ENCODE measurements around the gene ASIC2. TPM values are rescaled to one million over a fixed set of nuclear protein-coding genes. Genes with fewer than 3 reads are reported as not detected.
A peak's percentile ranks its signal among the peaks of the same experiment; 100 is the strongest.

Gene ASIC2
- total RNA-seq, 4 donors from 2014 or later: 0.80 to 1.8 (median 1.4) TPM; not detected in 1

- peak in 1 of 3 donors; percentile 69 for DNase-seq
- H3K4me3 ChIP-seq: no peak overlapping the region
Measured at GRCh38 chr17:33310296-33310695, 17.2 kb upstream of the ASIC2 start.

GRCh38 chr17:33303254-33303653, 10.2 kb upstream of the ASIC2 start:
- Histone ChIP-seq H3K36me3 (no peaks in the 10 kb centered on the region), H3K4me1 (no peaks in the 10 kb centered on the region), H3K27ac (no peak overlapping the region), H3K4me3 (no peak overlapping the region), H3K27me3 (no peaks in the 10 kb centered on the region), H3K9me3 (no peaks in the 10 kb centered on the region)
- TF ChIP-seq CTCF (IDR thresholded peaks at IDR 0.05) (no peak), POLR2A (IDR thresholded peaks at IDR 0.05) (no peak)
- DNase-seq: no peak

More at GRCh38 chr17:33310296-33310695, 17.2 kb upstream of the ASIC2 start:
- no peaks in the 10 kb centered on the region for H3K27me3 ChIP-seq
- TF ChIP-seq CTCF (IDR thresholded peaks at IDR 0.05): peak in 1 of 6 experiments; percentile 6
- TF ChIP-seq POLR2A (IDR thresholded peaks at IDR 0.05): no peak
- no peaks in the 10 kb centered on the region for H3K36me3 ChIP-seq
- H3K4me1 ChIP-seq: peaks cover 0 to 5% (median 0%) of the 10 kb centered on the region in 4 donors
- no peaks in the 10 kb centered on the region for H3K9me3 ChIP-seq
- no peak overlapping the region for H3K27ac ChIP-seq

GRCh38 chr17:33302394-33302793, 9.3 kb upstream of the ASIC2 start:
- no peaks in the 10 kb centered on the region for H3K27me3 ChIP-seq
- TF ChIP-seq CTCF (IDR thresholded peaks at IDR 0.05) (no peak), POLR2A (IDR thresholded peaks at IDR 0.05) (no peak)

GRCh38 chr17:33300241-33300640, 7.1 kb upstream of the ASIC2 start:
- Histone ChIP-seq H3K4me3 (no peak overlapping the region), H3K36me3 (no peaks in the 10 kb centered on the region), H3K4me1 (no peaks in the 10 kb centered on the region), H3K27ac (no peak overlapping the region), H3K27me3 (no peaks in the 10 kb centered on the region), H3K9me3 (no peaks in the 10 kb centered on the region)
- no peak for DNase-seq
- TF ChIP-seq CTCF (IDR thresholded peaks at IDR 0.05): no peak
- TF ChIP-seq POLR2A (IDR thresholded peaks at IDR 0.05): no peak

More at GRCh38 chr17:33302394-33302793, 9.3 kb upstream of the ASIC2 start:
- Histone ChIP-seq H3K27ac (no peak overlapping the region), H3K4me1 (no peaks in the 10 kb centered on the region), H3K9me3 (no peaks in the 10 kb centered on the region), H3K36me3 (no peaks in the 10 kb centered on the region), H3K4me3 (no peak overlapping the region)
- DNase-seq: no peak

GRCh38 chr17:33299115-33299514, 6.0 kb upstream of the ASIC2 start:
- no peaks in the 10 kb centered on the region for H3K36me3 ChIP-seq
- no peak overlapping the region for H3K4me3 ChIP-seq
- H3K27ac ChIP-seq: no peak overlapping the region
- TF ChIP-seq POLR2A (IDR thresholded peaks at IDR 0.05) (no peak), CTCF (IDR thresholded peaks at IDR 0.05) (no peak)
- no peaks in the 10 kb centered on the region for H3K9me3 ChIP-seq
- H3K27me3 ChIP-seq: no peaks in the 10 kb centered on the region
- no peak for DNase-seq
- no peaks in the 10 kb centered on the region for H3K4me1 ChIP-seq

- no peak for DNase-seq
- Histone ChIP-seq H3K36me3 (no peaks in the 10 kb centered on the region), H3K4me1 (peaks cover 0 to 9% (median 0%) of the 10 kb centered on the region in 4 donors), H3K9me3 (no peaks in the 10 kb centered on the region), H3K27ac (no peak overlapping the region), H3K4me3 (no peak overlapping the region), H3K27me3 (no peaks in the 10 kb centered on the region)
- TF ChIP-seq POLR2A (IDR thresholded peaks at IDR 0.05): no peak
- no peak for TF ChIP-seq CTCF (IDR thresholded peaks at IDR 0.05)
Measured at GRCh38 chr17:33297643-33298042, 4.5 kb upstream of the ASIC2 start.
